HG02943 (cell line): ENCODE data around the gene MC2R.

Source experiments
- ATAC-seq: cut with Tn5 transposase; IDR thresholded peaks from one replicate; pipeline ENCODE4 v1.9.1; 2021; ENCODE audit warnings: mild to moderate bottlenecking, low read depth, moderate library complexity; ENCODE audit not compliant: unreplicated experiment

MC2R gene

DNA sequence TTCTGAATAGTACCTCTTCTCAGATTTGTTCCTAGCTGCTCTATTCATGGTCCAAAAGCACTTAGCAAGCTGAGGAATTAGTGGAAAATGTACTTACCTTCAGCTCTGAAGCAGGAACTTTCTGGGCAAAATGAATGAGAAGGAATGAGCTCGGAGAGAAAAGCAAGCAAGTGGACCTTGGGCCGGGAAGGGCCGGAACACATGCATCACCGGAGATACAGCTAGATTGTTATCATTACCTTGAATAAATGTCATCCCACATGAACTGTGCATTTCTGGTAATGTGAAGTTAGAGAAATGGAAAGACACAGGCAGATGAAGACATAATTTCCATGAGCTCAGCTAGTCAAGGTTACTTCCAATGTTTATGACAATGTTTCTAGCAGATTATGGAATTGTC lies at the start of gene MC2R:
Gene MC2R, minus strand, starts transcription at position 146 of the 400 bp plus-strand sequence. CDS start 30,018 bp downstream, outside the sequence.
- ATAC-seq = no peak

DNA sequence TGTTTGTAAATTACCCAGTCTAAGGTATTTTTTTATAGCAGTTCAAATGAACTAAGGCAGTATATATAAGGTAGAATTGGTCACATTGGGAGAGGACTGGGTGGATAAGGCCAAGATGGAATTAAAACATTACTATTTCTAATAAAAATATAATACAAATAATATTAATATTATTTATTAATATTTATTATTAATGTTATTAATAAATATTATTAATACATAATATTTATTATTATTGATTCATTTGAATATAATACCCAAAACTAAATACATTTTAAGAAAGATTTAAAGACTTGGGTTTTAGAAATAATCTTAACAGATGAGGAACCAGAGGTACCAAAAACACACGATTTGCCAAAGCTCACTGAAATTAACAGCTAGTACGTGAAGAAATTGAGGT lies 30.5 kb upstream of the MC2R start:
- no peak for ATAC-seq

DNA sequence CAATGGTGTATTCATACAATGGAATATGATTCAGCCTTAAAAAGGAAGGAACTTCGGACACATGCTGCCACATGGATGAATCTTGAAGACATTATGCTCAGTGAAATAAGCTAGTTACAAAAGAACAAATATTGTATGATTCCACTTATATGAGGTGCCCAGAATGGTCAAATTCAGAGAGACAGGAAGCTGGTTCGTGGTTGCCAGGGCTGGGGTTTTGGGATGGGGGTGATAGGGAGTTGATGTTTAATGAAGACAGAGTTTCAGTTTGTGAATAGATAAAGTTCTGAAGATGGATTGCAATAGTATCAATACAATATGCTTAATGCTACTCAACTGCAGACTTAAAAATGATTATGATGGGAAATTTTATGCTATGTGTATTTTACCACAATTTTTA lies 28.0 kb upstream of the MC2R start:
- no peak for ATAC-seq

DNA sequence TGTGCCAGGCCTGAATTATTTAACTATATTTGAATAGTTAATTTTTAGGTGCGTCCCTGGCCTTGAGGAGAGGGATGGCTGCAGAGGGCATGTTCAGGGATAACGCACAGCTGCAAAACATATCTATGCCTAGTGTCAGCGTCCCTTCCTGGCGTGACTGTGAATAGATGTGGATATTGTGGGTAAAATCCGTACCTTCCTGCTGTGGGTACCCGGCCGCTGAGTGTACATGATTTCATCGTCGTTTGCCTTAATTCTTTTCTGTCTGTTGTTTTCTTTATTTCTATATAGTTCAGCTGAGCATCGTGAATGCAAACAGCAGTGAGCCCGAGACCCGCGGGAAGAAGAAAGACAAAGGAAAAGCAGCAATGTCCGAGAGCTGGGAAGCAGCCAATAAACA lies 25.0 kb upstream of the MC2R start:
- ATAC-seq = no peak

DNA sequence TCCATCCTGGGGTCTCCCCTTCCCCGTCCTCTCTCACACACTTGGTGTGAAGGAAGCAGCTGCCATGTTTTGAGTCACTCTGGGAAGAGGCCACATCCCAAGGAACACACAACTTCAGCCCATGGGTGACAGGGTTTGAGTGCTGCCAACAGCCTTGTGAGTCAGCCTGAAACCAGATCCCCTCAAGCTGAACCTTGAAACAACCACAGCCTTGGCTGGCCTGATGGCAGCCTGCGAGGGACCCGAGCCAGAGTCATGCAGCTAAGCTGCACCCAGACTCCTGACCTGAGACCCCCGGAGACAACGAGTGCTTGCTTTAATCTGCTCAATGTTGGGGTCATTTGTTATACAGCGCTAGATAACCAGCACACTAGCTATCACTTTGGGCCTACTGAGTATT lies 19.3 kb upstream of the MC2R start:
- no peak for ATAC-seq

DNA sequence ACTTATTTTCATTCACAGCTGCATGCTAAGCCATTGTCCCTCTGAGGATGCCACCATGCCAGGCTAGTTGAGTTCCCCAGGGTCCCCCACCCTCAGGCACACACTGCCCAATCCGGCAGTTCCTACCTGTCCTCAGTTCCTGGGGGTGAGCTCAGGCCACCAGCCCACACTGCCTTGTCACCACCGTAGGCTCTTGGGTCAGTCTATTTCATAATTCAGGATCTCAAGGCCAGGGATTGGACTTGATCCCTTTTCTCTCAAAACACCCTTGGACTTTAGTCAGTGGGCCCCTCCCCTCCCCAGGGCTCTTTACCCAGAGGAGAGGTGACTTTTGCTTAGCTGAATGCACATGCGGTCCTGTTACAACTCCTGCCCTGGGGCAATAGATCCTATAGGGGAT lies 18.7 kb upstream of the MC2R start:
- ATAC-seq = no peak

DNA sequence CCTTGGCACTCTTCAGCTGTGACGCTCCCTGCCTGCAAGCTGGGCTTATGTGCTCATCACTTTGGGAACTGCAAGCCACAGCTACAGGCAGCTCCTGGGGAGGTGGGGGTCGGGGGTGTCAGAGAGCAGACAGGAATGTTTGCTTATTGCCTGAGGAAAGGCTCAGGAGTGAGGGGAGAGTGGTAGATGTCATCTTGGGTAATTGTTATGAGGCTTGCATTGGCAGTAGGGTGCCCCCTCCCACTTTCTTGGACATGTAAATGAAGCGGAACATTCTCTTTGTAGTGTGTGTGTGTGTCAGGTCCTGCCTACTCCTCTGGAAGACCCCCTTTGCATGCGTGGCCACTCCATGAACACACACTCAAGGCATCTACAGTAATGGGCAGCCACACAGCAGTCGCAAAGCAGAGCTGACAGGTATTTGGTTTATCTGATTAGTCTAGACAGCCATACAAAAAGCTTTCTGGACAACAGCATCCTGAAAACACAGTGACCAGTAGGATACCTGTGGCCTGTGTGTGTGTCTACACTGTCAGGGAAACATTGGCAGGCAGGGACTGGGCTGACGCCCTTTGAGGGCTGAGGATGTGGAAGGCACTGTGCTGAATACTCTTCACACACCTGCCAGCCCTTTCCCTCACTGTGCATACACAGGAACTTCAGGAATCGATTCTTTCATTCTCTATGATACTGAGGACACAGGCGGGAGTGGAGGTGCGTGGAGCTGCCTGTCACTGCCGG lies 17.1 kb upstream of the MC2R start:
- ATAC-seq = no peak

DNA sequence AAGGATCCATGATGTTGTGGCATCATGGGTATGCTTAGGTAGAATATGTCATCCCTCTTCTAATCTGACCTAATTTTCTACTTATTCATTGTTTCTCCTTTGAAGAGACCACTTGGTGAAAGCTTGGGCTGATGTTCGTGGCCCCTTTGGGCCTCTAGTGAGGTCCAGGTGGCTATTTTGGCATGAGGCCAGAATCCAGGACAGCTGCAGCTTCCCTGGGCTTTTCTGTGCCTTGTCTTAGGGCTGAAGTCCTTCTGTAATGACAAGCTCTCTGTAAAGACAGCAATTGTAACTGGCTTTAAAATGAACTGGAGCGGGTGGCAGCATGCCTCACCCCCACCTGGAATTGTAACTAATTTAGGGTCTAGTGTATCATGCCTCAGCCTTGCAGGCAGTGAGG lies 15.6 kb upstream of the MC2R start:
- no peak for ATAC-seq

DNA sequence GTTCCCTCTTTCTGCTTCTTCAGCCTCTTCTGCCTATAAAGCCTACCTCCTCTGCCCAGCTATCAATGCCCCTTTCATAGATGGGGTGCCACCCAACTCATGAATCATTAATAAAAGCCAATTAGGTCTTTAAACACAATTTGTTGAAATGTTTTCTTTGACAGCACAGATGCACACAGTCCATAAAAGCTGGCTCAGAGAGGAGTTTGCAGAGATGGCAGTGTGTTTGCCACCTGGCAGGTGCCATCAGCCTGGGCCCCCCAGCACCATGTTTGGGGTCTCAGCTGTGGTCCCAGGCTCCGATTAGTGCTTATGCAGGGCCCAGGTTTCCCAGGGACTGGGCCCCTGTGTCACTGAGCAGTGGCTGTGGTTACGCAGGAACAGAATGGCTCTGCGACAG lies 7.9 kb upstream of the MC2R start:
- no peak for ATAC-seq

DNA sequence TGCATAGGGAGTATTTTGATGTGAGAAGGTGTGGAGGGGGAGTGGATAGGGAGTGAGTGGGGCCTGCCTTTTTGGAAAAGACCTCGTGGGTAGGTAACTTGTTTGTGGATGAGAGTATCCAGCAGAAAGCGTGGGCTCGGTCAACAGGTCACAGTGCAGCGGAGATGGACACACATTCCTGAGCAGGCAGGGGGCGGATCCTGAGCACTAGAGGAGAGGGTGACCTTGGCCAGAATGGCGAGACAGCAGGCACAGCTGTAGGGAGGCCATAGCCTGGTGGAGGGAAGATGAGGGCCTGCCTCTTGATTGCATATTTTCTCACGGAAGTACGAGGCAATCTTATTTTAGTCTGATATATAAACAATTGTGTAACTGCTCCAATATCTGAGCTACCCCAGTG lies 3.6 kb upstream of the MC2R start:
- ATAC-seq = no peak

DNA sequence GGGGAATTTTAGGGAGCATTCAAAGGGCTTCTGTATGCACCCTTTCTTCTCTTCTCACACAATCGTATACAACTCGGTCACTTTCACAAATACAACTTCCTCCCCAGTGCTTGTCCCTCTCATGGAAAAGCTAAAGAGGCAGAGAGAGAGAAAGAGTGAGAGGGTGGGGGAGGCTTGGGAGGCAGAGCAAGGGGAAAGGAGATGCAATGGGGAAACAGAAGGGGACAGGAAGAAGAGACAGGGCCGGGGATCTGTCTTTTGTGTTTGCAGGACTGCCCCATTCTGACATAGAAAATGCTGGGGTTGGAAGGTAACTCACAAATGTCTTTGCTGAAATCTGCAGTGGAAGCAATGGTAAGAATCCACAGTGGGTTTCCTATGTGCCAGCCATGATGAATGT lies 2.1 kb upstream of the MC2R start:
- ATAC-seq = no peak

DNA sequence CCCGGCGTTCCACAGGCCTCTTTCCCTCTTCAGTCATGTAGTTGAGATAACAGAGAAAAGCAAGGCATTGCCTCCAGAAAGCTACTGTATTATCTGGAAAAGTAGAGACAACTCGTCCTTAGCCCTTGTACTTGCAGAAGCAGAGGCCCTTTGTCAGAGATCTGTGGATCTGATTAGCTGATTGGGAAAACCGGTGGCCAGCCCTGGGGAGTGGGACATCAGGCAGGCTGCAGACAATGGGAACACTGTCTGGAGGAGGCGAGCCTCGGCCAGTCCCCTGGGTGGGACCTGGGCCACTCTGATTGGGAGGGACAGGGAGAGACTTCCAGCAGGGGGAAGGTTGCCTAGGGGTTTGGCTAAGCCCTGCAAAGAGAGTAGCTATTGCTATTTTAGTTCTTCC lies 1.2 kb upstream of the MC2R start:
- no peak for ATAC-seq

DNA sequence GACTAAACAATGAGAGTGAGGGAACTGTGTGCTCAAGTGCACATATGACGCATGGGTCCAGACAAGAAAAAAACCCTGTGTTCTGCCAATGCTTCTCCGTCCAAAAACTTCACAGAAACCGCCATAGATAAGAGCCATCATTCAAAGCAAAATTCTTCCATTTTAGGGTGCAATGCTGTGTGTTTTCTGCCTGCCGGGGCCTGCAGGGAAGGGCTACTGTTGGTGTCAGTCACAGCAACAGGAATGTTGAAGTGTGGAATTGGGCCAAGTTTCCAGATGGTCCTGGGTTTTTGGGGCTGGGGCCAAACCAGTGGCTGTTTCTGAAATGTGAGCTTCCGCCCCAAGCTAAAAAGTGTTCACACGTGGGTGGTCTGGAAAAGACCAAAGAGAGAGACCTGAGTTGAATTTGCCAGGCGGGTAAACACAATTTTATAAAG lies 677 bp upstream of the MC2R start:
- no peak for ATAC-seq

DNA sequence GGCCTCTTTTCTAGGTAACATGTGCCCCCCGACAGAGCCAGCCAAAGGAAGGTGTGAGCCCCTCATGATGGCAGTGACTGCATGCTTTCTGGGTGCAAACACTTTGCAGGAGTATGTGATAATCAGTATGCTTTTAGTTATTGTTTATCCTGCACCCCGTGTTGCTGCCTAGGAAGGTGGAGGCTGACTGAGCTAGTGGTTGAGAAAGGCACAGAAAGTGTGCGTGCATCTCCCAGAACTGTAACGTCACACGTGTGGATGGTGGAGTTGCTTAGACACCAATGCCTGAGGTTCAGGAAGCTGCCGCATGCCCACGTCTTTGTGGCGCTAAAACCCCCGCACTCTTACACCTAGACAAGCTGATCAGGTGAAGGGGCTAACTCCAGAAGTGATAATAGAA lies 580 bp downstream of the MC2R start:
- ATAC-seq = no peak

DNA sequence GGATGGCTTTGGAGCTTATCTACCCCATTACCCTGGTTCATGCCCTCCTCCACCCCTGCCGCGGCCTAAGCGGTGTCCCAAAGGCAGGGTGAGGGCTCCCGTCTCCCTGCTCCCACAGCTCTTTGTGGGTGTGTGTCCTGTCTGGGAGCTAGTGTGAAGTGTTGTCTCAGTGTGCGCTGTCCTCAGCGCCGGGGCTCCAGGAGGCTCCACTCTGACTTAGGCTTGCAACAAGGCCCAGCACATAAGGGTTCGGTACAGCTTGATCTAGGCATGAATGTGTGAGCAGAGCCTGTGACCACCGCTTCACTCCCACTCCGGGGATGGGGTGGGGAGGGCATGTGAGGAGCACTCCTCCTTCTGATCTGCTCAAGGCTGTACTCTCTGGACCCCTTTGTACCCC lies 1.2 kb downstream of the MC2R start:
- ATAC-seq = no peak

DNA sequence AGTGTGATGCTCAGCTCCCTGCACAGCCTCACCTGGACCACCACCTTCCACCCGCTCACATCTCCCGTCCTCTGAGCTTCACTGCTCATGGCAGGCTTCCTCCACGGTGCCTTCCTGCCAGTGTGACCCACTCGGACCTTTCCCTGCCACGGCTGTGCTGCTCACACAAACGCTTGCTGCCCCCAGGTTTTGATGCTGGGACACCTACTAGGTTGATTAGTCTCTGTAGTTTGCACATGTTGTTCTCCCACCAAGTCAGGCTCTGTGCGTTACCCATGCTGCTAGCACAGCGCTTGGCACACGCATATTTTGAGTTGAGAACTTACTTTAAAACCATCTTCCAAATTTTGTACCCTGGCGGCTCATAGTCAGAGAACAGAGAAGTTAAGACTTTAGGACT lies 2.1 kb downstream of the MC2R start:
- ATAC-seq = no peak

DNA sequence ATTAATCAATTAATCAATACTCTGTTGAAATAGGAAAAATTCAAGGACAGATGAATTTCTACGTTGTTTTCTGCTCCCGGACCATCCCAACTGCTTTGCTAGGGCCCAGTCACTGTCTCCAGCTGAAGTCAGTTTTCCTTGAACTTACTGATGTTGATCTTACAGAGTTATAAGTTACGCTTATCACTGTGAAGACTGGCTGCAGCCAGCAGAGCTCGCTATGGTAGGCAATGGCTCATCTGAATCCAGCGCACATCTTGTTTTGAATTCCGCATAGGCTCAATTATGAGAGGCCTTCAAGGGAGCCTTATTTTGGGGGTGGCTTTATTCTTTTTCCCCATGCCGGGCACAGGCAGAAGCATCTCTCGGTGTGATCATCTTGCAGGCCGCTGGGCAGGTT lies 2.7 kb downstream of the MC2R start:
- ATAC-seq = no peak

DNA sequence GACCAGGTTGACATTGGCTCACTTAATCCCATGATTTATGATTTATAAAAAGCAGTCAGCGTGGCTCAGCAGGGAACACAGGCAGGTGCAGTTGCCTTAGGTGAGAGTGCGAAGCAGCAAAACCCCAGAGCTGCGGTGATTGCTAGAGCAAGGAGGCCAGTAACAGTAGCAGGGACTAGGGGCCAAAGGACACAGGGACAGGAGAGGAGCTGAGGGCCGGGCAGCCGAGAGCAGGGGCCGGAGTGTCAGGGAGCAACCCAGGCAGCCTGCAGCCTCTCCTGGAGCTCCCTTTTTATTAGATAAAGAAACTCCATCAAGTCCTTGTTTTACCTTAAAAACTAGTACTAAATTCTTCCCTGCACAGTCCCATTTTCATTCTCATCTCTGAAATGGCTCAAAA lies 4.3 kb downstream of the MC2R start:
- ATAC-seq = no peak

DNA sequence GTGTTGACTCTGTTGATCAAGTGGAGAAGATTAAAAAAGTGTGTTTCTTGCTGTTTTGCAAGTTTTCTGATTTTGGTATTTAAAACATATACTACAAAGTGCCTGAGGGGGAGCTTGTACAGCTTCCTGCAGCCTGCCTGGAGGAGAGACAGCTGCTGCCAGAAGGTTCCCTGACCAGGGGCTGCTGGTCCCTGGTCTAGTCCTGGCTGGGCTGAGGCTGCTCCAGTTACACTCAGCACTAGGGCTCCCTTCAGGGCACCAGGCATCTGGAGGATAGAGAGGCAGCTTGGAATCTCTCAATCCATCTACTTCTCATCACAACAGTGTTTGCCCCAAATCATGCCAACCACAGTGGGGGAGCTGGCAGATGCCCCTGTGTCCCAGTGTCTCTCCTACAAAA lies 4.8 kb downstream of the MC2R start:
- no peak for ATAC-seq

DNA sequence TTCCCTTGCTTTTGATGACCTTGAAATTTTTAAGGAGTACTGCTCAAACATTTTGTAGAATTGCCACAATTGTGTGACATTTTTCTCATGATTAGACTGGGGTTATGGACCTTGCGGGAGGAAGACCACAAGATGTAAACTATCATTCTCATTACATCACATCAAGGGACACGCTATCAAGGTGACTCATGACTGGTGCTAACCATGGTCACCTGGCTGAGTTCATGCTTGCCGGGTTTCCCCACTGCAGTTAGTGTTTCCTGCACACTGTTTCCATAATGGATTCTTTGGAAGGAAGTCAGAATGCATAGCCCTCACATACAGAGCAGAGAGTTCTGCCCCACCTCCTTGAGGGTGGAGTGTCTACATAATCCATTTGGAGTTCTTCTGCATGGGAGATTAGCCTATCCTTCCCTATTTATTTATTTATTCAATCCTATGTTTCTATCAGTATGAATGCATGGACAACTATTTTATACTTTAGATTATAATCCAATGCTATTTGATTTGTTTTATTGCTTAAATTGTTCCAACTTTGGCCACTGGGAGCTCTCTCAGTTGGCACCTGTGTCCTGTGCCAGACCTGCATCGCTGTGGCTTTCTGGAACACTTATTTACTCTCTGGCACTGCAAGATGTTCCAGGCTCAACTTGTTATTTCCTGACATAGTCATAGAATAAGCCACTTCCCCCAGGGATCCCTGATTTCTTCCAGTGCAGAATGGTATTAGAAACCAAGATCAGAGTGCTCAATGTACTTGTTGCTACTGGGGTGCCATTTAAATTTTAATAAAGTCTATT lies 6.0 kb downstream of the MC2R start:
- no peak for ATAC-seq

DNA sequence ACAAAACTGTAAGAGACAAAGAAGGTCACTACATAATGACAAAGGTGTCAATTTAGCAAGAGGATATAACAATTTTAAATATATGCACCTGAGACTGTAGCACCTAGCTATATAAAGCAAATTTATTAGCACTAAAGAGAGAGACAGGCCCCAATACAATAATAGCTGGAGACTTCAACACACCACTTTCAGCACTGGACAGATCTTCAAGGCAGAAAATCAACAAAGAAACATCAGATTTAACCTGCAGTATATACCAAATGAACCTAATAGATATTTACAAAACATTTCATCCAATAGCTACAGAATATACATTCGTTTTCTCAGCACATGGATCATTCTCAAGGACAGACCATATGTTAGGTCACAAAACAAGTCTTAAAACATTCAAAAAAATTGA lies 14.7 kb downstream of the MC2R start:
- no peak for ATAC-seq

DNA sequence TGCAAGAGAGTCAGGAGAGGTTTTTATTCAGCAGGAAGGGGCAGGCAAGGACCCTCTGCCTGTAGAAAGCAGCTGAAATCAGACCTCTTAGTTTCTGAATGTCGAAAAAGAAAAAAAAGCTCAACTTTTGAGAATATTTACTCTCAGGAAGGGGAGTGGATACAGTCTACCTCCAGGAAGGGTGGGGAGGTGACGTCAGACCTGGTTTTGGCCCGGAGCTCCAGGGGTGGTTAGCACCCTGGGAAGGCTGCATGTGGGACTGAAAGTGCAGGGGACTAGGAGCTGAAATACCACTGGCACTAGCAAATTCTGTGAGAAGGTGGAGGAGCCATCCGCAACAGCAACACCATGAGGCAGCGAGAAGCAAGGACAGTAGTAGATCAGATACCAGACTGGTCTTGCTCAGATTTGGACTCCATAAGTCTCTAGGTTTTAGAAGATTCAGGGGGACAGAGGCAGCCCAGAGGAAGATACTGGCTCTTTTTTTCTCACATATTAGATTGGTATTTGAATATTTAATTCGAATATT lies 19.8 kb downstream of the MC2R start:
- no peak for ATAC-seq
